ENCODE data around the gene CHST8.

Gene CHST8

DNA sequence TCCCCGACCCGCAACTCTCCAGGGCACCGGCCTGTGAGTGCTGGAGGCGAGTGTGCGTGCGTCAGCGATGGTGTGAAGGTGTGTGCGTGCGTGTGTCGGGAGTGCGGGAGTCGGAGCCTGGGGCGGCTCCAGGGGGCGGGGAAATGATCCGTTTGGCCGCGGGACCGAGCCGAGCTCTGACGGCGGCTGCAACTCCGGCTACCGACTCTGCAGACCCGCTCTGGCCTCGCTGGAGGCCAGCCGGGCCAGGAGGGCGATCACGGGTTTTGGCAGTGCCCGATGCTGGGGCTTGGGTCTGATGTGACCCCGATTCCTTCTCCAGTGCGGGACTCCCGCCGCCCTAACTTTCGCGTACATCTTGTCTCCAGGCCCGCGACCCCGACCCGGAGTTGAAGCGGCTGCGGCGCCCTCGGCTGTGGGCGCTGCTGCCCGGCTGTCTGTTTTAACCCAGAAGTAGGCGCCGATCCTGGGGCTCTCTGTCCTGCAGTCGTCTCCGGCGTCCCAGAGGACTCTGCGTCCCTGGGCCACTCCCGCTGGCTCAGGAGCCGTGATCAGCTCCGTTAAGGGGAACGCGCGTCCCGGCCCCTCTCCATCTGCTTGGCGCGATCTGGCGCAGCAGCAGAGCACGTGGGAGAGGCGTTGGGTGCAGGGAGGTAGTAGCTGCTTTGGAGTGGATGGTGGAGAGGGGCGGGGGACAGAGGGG, 1.2 kb downstream of the CHST8 start:
- no peak for DNase-seq (ENCODE audit: extremely low read depth, low read depth)
- TF ChIP-seq, protein P1, sequence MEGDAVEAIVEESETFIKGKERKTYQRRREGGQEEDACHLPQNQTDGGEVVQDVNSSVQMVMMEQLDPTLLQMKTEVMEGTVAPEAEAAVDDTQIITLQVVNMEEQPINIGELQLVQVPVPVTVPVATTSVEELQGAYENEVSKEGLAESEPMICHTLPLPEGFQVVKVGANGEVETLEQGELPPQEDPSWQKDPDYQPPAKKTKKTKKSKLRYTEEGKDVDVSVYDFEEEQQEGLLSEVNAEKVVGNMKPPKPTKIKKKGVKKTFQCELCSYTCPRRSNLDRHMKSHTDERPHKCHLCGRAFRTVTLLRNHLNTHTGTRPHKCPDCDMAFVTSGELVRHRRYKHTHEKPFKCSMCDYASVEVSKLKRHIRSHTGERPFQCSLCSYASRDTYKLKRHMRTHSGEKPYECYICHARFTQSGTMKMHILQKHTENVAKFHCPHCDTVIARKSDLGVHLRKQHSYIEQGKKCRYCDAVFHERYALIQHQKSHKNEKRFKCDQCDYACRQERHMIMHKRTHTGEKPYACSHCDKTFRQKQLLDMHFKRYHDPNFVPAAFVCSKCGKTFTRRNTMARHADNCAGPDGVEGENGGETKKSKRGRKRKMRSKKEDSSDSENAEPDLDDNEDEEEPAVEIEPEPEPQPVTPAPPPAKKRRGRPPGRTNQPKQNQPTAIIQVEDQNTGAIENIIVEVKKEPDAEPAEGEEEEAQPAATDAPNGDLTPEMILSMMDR (IDR thresholded peaks at IDR 0.05; ENCODE audit: low read depth, low read length, missing control alignments), result no peak
- H3K4me3 ChIP-seq (replicated peaks; ENCODE audit: low read depth, low read length), result no peak overlapping the region

- no peak overlapping the region for H3K4me3 ChIP-seq (replicated peaks; ENCODE audit: low read depth, low read length)
- TF ChIP-seq, protein P1 (IDR thresholded peaks at IDR 0.05; ENCODE audit: low read depth, low read length, missing control alignments), result no peak
- DNase-seq (ENCODE audit: extremely low read depth, low read depth), result no peak
Observed at GRCh38 chr19:33624586-33624985, 2.8 kb downstream of the CHST8 start.

DNA sequence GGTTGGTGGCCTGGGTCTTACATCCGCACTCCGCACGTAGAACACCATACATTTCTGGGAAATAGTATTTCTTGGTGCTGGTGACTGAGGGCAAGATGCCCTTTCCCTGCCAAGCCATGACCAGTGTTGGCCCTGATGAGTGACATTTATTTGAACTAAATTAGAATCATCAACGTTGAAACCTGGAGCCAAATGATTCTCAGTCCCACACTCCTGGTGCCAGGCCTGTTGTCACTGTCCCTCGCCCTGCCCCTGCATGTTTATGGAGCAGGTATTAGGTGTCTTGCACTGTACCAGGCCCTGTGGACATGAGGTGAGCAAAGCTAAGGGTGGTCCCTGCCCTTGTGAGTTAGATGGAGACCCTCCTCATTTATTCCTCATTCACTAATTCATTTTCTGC, 5.8 kb downstream of the CHST8 start:
- no peak overlapping the region for H3K4me3 ChIP-seq (replicated peaks; ENCODE audit: low read depth, low read length)
- DNase-seq (ENCODE audit: extremely low read depth, low read depth), result no peak

GRCh38 chr19:33627962-33628839, 6.4 kb downstream of the CHST8 start:
- no peak for DNase-seq (ENCODE audit: extremely low read depth, low read depth)
- TF ChIP-seq, protein P1 (IDR thresholded peaks at IDR 0.05; ENCODE audit: low read depth, low read length, missing control alignments), result no peak
- H3K4me3 ChIP-seq (replicated peaks; ENCODE audit: low read depth, low read length), result no peak overlapping the region

More for the DNA sequence above, 5.8 kb downstream of the CHST8 start:
- TF ChIP-seq, protein P1 (IDR thresholded peaks at IDR 0.05; ENCODE audit: low read depth, low read length, missing control alignments), result no peak

DNA sequence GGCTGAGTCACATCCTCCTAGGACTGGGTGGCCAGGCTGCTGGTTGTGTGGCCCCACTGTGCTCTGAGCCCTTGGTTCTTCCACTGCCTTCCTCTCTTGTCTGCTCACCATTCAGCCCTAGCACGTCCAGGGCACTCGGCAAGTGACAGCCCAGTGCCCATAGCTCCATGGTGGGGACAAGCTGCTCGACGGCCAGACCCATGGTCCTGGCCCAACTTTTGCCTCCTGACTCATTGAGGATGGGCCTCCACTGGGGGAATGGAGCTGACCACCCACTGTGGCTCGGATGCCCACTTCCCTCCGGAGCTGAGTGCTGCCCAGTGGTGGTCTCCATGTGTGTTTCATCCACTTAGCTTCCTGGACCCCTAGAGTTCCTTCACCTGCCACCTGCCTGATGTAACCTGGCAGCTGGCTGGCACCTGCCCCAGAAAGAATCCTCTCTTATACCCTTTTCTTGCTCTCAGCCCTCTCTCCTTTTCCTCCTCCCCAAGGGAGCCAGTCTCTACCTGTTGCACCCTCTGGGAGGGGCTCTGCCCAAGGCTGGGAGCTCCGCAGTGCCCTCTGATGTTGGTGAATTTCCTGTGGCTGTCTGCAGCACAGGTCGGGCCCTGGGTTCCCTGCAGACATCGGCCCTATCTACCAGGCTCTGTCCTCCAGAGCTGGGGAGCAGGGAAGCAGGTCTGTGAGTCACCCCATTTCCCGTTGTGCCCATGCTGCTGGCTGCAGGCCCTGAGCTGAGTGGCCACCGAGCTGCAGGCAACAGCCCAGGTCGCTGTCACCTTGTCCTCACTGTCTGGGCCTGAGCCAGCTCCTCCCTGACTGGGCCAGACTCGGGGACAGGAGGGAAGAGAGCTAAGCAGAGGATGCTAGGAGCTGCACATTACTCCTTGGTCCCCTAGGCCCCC, 7.4 kb downstream of the CHST8 start:
- DNase-seq (ENCODE audit: extremely low read depth, low read depth), result no peak
- TF ChIP-seq, protein P1 (IDR thresholded peaks at IDR 0.05; ENCODE audit: low read depth, low read length, missing control alignments), result no peak
- no peak overlapping the region for H3K4me3 ChIP-seq (replicated peaks; ENCODE audit: low read depth, low read length)

DNA sequence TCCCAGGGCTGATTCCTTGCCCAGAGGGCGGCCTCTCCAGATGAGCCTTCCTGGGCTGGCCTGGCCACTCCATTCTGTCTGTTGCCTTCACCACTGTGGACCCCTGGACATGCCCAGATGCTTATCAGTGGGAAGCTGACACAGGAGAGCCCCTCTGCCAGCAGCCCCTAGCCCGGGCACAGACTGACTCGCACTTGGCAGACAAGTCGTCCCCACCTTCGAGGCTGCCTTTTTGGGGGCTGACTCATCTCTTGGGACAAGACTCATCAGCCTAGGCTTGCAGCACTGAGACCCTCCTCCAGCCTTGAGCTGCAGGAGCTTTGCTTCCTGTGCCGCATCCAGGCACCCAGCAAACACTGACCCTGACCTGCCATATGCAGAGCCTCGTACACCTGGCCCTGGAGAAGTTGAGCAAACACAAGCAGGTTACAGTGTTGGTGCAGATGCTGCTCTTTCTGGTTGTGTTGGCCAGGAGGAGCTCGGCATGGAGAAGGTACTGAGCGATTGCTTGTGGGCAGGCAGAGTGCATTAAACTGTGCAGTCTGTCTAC, 8.1 kb downstream of the CHST8 start:
- no peak overlapping the region for H3K4me3 ChIP-seq (replicated peaks; ENCODE audit: low read depth, low read length)
- DNase-seq (ENCODE audit: extremely low read depth, low read depth), result no peak
- TF ChIP-seq, protein P1 (IDR thresholded peaks at IDR 0.05; ENCODE audit: low read depth, low read length, missing control alignments), result no peak

All from HFF-Myc (cell line).